ENCODE measurements around the gene ZFYVE16.
"Not testable (repeated sequence)": the region's sequence is repeated elsewhere in the genome, so short reads cannot be mapped to it uniquely, and the experiment has no call there.

The ZFYVE16 gene

DNA sequence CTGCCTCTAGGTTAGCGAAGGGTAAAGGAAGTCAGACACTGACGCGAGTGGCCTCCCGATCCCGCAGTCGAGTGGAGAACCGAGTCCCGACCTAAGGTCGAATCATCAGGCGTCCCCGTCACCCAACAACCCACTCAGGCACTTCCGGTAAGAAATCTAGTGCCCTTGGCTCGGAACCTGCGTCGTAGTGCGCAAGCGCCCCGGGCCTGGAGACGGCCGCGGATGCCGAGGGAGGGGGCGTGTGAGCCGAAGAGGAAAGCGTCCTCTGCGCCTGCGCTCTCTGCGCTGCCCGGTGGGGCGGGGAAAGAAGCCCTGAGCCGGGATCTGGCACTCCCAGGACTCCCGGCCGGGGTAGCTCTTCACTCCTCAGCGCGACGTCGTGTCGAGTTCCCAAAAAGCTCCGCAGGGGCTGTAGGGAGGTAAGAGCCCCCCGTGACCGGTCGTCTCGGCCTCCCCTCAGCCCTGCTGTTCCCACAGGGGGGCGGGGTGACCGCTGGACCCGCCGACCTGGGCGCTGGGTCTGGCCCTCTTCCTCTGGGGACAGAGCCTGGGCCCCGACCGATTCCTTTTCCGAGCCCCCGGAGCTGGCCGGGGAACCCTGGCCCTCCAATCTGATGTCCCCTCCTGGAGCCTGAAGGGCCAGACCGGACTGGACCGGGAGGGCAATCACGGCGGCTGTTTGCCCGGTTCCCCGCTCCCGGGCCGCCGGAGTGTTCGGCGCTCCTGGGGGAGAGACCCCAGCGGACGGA lies at the start of gene ZFYVE16:
TSS of gene ZFYVE16 (plus strand) at position 330 of the 749 bp plus-strand sequence. CDS start 26,084 bp downstream, outside the sequence.
- H3K27ac Mint-ChIP-seq = peak within 1 kb of the TSS; percentile 98
- DNase-seq = peak; percentile 97
- H3K9me3 Mint-ChIP-seq = no peaks in the 10 kb centered on the region

GRCh38 chr5:80360914-80361444 lies 46.9 kb upstream of the ZFYVE16 start:
- no peaks in the 10 kb centered on the region for H3K9me3 Mint-ChIP-seq
- peaks cover 3% of the 10 kb centered on the region for H3K27me3 Mint-ChIP-seq
- H3K4me1 Mint-ChIP-seq (ENCODE audit: low read depth) = no peaks in the 10 kb centered on the region
- H3K36me3 Mint-ChIP-seq (ENCODE audit: low read depth) = no peaks in the 10 kb centered on the region
- H3K4me3 Mint-ChIP-seq = no peak overlapping the region
- no peak for DNase-seq
- no peak overlapping the region for H3K27ac Mint-ChIP-seq

More for the DNA sequence above, at the start of gene ZFYVE16:
- Mint-ChIP-seq H3K4me1 (ENCODE audit: low read depth) (peaks cover 29% of the 10 kb centered on the region), H3K36me3 (ENCODE audit: low read depth) (peaks cover 17% of the 10 kb centered on the region), H3K27me3 (no peaks in the 10 kb centered on the region), H3K4me3 (peak within 1 kb of the TSS; percentile 87)

DNA sequence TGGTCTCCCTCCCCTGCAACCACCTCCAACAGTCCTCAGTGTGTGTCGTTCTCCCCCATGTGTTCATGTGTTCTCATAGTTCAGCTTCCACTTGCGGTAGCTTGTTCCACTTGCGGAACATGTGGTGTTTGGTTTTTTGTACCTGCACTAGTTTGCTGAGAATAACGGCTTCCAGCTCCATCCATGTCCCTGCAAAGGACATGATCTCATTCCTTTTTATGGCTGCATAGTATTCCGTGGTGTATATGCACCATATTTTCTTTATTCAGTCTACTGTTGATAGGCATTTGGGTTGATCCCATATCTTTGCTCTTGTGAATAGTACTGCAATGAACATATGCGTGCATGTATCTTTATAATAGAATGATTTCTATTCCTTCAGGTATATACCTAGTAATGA lies 43.0 kb upstream of the ZFYVE16 start:
- no peak overlapping the region for H3K4me3 Mint-ChIP-seq
- no peak for DNase-seq
- H3K27me3 Mint-ChIP-seq = peaks cover 3% of the 10 kb centered on the region
- H3K9me3 Mint-ChIP-seq = no peaks in the 10 kb centered on the region
- H3K4me1 Mint-ChIP-seq (ENCODE audit: low read depth) = no peaks in the 10 kb centered on the region
- H3K36me3 Mint-ChIP-seq (ENCODE audit: low read depth) = no peaks in the 10 kb centered on the region
- no peak overlapping the region for H3K27ac Mint-ChIP-seq

GRCh38 chr5:80368661-80369480 lies 39.0 kb upstream of the ZFYVE16 start:
- H3K27me3 Mint-ChIP-seq = peaks cover 7% of the 10 kb centered on the region
- DNase-seq = no peak
- H3K4me3 Mint-ChIP-seq = no peak overlapping the region
- no peaks in the 10 kb centered on the region for H3K9me3 Mint-ChIP-seq
- H3K27ac Mint-ChIP-seq = no peak overlapping the region
- no peaks in the 10 kb centered on the region for H3K36me3 Mint-ChIP-seq (ENCODE audit: low read depth)
- no peaks in the 10 kb centered on the region for H3K4me1 Mint-ChIP-seq (ENCODE audit: low read depth)

DNA sequence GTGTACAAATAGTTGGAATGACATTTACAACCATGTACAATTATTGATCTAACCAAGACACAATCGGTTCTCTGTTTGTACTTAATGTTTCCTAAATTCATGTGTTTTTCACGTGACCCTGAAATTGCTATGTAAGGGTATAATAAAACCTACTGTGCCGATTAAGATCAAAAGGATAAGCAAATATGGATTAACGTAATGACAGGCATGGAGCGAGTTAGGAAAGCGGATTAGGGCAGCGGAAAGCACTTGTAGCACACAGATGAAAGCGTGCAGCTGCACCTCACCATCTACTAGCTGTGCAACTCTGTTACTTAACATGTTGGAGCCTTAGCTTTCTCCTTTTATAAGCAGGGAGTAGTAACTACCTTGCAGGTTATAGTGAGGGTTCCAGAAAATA lies 38.3 kb upstream of the ZFYVE16 start:
- no peaks in the 10 kb centered on the region for H3K4me1 Mint-ChIP-seq (ENCODE audit: low read depth)
- DNase-seq = no peak
- H3K27ac Mint-ChIP-seq = no peak overlapping the region
- no peaks in the 10 kb centered on the region for H3K9me3 Mint-ChIP-seq
- H3K4me3 Mint-ChIP-seq = no peak overlapping the region
- no peaks in the 10 kb centered on the region for H3K36me3 Mint-ChIP-seq (ENCODE audit: low read depth)
- peaks cover 8% of the 10 kb centered on the region for H3K27me3 Mint-ChIP-seq

GRCh38 chr5:80370390-80370789 lies 37.5 kb upstream of the ZFYVE16 start:
- H3K4me3 Mint-ChIP-seq = no peak overlapping the region
- no peak overlapping the region for H3K27ac Mint-ChIP-seq

DNA sequence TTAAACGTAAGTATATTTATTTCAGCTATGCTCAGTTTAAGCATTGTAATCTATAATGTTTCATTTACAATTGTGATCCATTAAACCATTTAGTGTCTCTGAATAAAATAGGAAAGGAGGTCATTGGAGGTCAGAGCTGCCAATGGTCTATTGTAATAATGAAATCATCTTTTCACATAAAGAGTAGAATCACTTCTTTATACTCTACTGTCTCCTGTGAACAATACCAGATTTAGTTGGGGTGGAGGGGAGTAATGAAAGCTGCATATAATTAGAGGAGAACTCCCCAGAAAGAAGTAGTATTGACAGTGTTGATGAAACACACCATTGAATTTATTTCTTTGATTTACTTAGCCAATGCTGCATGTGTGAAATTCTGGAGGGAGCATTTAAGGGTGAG lies 35.1 kb upstream of the ZFYVE16 start:
- H3K27me3 Mint-ChIP-seq = peaks cover 5% of the 10 kb centered on the region
- no peak for DNase-seq
- H3K9me3 Mint-ChIP-seq = no peaks in the 10 kb centered on the region

More at GRCh38 chr5:80370390-80370789, 37.5 kb upstream of the ZFYVE16 start:
- Mint-ChIP-seq H3K9me3 (no peaks in the 10 kb centered on the region), H3K36me3 (ENCODE audit: low read depth) (no peaks in the 10 kb centered on the region), H3K27me3 (peaks cover 6% of the 10 kb centered on the region), H3K4me1 (ENCODE audit: low read depth) (no peaks in the 10 kb centered on the region)
- no peak for DNase-seq

GRCh38 chr5:80374188-80374587 lies 33.7 kb upstream of the ZFYVE16 start:
- no peaks in the 10 kb centered on the region for H3K36me3 Mint-ChIP-seq (ENCODE audit: low read depth)
- no peak for DNase-seq
- peaks cover 5% of the 10 kb centered on the region for H3K27me3 Mint-ChIP-seq
- no peak overlapping the region for H3K27ac Mint-ChIP-seq
- H3K9me3 Mint-ChIP-seq = no peaks in the 10 kb centered on the region
- no peak overlapping the region for H3K4me3 Mint-ChIP-seq
- no peaks in the 10 kb centered on the region for H3K4me1 Mint-ChIP-seq (ENCODE audit: low read depth)

More for the DNA sequence above, 35.1 kb upstream of the ZFYVE16 start:
- Mint-ChIP-seq H3K4me1 (ENCODE audit: low read depth) (no peaks in the 10 kb centered on the region), H3K36me3 (ENCODE audit: low read depth) (no peaks in the 10 kb centered on the region), H3K4me3 (no peak overlapping the region), H3K27ac (no peak overlapping the region)

- peaks cover 5% of the 10 kb centered on the region for H3K27me3 Mint-ChIP-seq
- no peaks in the 10 kb centered on the region for H3K36me3 Mint-ChIP-seq (ENCODE audit: low read depth)
- DNase-seq = no peak
- no peaks in the 10 kb centered on the region for H3K9me3 Mint-ChIP-seq
- H3K4me3 Mint-ChIP-seq = no peak overlapping the region
- H3K4me1 Mint-ChIP-seq (ENCODE audit: low read depth) = no peaks in the 10 kb centered on the region
- no peak overlapping the region for H3K27ac Mint-ChIP-seq
Measured at GRCh38 chr5:80376557-80376956, 31.3 kb upstream of the ZFYVE16 start.

DNA sequence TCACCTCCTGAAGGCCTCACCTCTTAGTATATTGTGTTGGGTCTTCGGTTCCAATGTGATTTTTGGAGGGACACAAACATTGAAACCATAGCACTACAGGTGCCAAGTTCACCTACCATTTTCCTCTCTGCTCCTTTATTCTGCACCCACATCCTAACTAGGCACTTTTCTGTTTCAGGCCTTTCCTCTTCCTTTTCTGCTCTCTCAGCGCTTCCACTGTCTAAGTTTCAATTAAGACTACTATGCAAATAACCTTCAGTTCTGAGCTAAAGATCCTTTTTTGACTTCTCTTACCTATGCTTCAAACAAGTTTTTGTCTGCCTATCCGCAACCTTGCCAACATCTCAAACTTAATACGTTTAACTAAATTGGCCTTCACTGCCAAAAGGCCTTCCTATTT lies 25.4 kb upstream of the ZFYVE16 start:
- no peaks in the 10 kb centered on the region for H3K4me1 Mint-ChIP-seq (ENCODE audit: low read depth)
- H3K27ac Mint-ChIP-seq = no peak overlapping the region
- H3K36me3 Mint-ChIP-seq (ENCODE audit: low read depth) = no peaks in the 10 kb centered on the region
- no peak overlapping the region for H3K4me3 Mint-ChIP-seq
- DNase-seq = no peak
- H3K9me3 Mint-ChIP-seq = no peaks in the 10 kb centered on the region
- no peaks in the 10 kb centered on the region for H3K27me3 Mint-ChIP-seq

DNA sequence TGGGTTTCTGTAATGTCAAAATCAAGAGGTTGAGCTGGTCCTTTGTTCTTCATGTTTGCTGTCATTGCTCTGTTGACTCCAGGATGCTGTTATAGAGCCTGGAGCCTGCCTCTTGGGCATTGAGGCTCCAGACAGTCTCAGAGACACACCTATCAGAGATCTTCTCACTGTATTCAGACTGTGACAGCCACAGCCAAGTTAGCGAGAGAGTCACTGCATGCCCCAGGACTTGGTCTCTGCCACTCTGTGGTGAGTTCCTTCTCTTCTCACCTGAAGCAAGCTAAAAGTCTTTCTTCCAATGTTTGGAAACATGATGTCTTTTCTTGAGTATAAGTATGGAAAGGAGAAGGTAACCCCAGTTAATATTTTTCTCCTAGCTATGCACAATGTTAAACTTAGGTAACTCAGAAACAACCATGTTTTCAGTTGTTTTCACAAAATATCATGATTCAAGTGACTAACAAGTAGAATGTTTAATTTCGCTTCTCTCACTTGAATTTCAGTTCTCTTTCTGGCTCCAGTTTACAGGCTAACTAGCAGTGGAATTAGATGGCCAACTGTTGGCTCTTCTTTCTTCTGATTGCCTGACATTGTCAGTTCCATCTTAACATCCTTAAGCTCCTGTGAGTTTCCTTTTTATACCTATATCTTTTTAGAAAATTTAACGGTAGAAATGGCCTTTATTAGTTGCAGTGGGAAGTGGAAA lies 20.6 kb upstream of the ZFYVE16 start:
- no peak for DNase-seq
- Mint-ChIP-seq H3K9me3 (no peaks in the 10 kb centered on the region), H3K27me3 (peaks cover 26% of the 10 kb centered on the region), H3K4me3 (no peak overlapping the region), H3K27ac (no peak overlapping the region), H3K4me1 (ENCODE audit: low read depth) (peaks cover 5% of the 10 kb centered on the region), H3K36me3 (ENCODE audit: low read depth) (no peaks in the 10 kb centered on the region)

- no peak for DNase-seq
- H3K4me1 Mint-ChIP-seq (ENCODE audit: low read depth) = peaks cover 5% of the 10 kb centered on the region
- no peak overlapping the region for H3K4me3 Mint-ChIP-seq
- H3K27me3 Mint-ChIP-seq = peaks cover 49% of the 10 kb centered on the region
- no peak overlapping the region for H3K27ac Mint-ChIP-seq
- no peaks in the 10 kb centered on the region for H3K36me3 Mint-ChIP-seq (ENCODE audit: low read depth)
- H3K9me3 Mint-ChIP-seq = peaks cover 3% of the 10 kb centered on the region
Measured at GRCh38 chr5:80389580-80389979, 18.3 kb upstream of the ZFYVE16 start.

- not testable (repeated sequence) for H3K36me3 Mint-ChIP-seq (ENCODE audit: low read depth); H3K4me3 Mint-ChIP-seq; H3K27ac Mint-ChIP-seq; H3K4me1 Mint-ChIP-seq (ENCODE audit: low read depth); DNase-seq; H3K9me3 Mint-ChIP-seq
- H3K27me3 Mint-ChIP-seq = peaks cover 56% of the 10 kb centered on the region
Measured at GRCh38 chr5:80390413-80390812, 17.5 kb upstream of the ZFYVE16 start.

DNA sequence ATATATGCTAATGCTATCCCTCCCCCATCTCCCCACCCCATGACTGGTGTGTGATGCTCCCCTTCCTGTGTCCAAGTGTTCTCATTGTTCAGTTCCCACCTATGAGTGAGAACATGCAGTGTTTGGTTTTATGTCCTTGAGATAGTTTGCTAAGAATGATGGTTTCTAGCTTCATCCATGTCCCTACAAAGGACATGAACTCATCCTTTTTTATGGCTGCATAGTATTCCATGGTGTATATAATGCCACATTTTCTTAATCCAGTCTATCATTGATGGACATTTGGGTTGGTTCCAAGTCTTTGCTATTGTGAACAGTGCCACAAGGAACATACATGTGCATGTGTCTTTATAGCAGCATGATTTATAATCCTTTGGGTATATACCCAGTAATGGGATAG lies 16.6 kb upstream of the ZFYVE16 start:
- not testable (repeated sequence) for H3K27ac Mint-ChIP-seq; H3K4me1 Mint-ChIP-seq (ENCODE audit: low read depth); DNase-seq; H3K36me3 Mint-ChIP-seq (ENCODE audit: low read depth); H3K4me3 Mint-ChIP-seq; H3K9me3 Mint-ChIP-seq
- H3K27me3 Mint-ChIP-seq = peaks cover 61% of the 10 kb centered on the region

All from activated T-cell treated with anti-CD3 and anti-CD28 coated beads, Interleukin-2, amount 50 U/mL, for 24 hours (primary cell).